WTC11 (cell line): ENCODE measurements around the gene BCLAF1.

Source experiments
- ATF3 ChIP-seq: sonication (generic); formaldehyde crosslinking; conservative IDR thresholded peaks from 2 replicates; pipeline ENCODE4 v1.8.1; 2022; ENCODE audit warnings: mild to moderate bottlenecking, missing genetic modification reagents
- CREB1 ChIP-seq: sonication (generic); formaldehyde crosslinking; IDR thresholded peaks from 2 replicates; pipeline ENCODE4 v1.8.0; 2023; ENCODE audit warnings: mild to moderate bottlenecking, missing genetic modification reagents
- USF1 ChIP-seq: sonication (generic); formaldehyde crosslinking; IDR thresholded peaks from 2 replicates; pipeline ENCODE4 v1.8.0; 2022; ENCODE audit warnings: mild to moderate bottlenecking, missing genetic modification reagents

- no peak for TF ChIP-seq ATF3 (CRISPR knock-in tag)
- no peak for TF ChIP-seq USF1 (CRISPR knock-in tag)
- no peak for TF ChIP-seq CREB1
Observed at GRCh38 chr6:136289327-136289578, 393 bp downstream of the BCLAF1 start.
